22Rv1 (cell line): ENCODE measurements around the gene EHMT1.
"Not testable (repeated sequence)": the region's sequence is repeated elsewhere in the genome, so short reads cannot be mapped to it uniquely, and the experiment has no call there.

ENCODE experiments used
- H3K27ac ChIP-seq: fragments of 450-650 bp; 2 replicates; pipeline ENCODE4 v1.5.1; 2017
- CTCF ChIP-seq: fragments of 450-650 bp; IDR thresholded peaks from 2 replicates; pipeline ENCODE4 v1.5.1; 2017; ENCODE audit warnings: mild to moderate bottlenecking
- ZFX ChIP-seq: fragments of 450-650 bp; IDR thresholded peaks from 2 replicates; pipeline ENCODE4 v1.6.1; 2017; ENCODE audit warnings: antibody characterized with exemption, borderline replicate concordance

The EHMT1 gene

GRCh38 chr9:137620048-137620405 is 1.2 kb downstream of the EHMT1 start:
- peak overlapping the region; percentile 100 for H3K27ac ChIP-seq
- TF ChIP-seq ZFX: no peak
- no peak for TF ChIP-seq CTCF

GRCh38 chr9:137620581-137620980 is 1.8 kb downstream of the EHMT1 start:
- TF ChIP-seq CTCF (no peak), ZFX (no peak)
- H3K27ac ChIP-seq: peak overlapping the region; percentile 18; the same call in 1 of the 2 replicates

- TF ChIP-seq CTCF (peak; percentile 24), ZFX (no peak)
- H3K27ac ChIP-seq: 0 out of 2 replicates have a peak overlapping the region, but pooled peaks have one; percentile 18
Measured at GRCh38 chr9:137621131-137621757, 2.4 kb downstream of the EHMT1 start.

GRCh38 chr9:137622211-137622610 is 3.4 kb downstream of the EHMT1 start:
- not testable (repeated sequence) for H3K27ac ChIP-seq

DNA sequence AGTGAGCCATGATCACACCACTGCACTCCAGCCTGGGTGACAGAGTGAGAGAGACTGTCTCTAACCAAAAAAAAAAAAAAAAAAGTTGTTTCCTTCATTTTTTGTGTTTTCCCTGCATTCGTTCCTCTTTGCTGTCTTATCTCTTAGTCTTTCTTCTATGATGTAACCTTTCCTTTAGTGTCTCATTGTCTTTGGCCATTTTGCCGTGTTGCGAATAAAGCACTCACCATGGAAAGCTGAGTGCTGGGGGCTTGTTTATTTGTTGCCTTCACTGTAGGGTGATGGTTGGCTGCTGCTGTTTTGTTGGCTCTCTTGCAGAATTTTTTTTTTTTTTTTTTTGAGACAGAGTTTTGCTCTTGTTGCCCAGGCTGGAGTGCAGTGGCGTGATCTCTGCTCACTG is 7.7 kb downstream of the EHMT1 start:
- H3K27ac ChIP-seq: no peak overlapping the region
- TF ChIP-seq CTCF: no peak
- TF ChIP-seq ZFX: no peak

DNA sequence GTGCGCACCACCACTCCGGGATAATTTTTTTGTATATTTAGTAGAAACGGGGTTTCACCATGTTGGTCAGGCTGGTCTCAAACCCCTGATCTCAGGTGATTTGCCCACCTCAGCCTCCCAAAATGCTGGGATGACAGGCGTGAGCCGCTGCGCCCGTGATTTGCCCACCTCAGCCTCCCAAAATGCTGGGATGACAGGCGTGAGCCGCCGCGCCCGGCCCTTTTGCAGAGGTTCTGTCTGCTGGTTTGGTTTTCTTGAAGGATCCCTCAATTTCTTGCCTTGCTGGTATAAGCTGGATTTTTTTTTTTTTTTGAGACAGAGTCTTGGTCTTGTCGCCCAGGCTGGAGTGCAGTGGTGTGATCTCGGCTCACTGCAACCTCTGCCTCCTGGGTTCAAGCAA is 8.6 kb downstream of the EHMT1 start:
- not testable (repeated sequence) for H3K27ac ChIP-seq

- peak overlapping the region; percentile 32; the same call in 1 of the 2 replicates for H3K27ac ChIP-seq
- TF ChIP-seq CTCF (no peak), ZFX (no peak)
Measured at GRCh38 chr9:137630126-137630525, 11.3 kb downstream of the EHMT1 start.

DNA sequence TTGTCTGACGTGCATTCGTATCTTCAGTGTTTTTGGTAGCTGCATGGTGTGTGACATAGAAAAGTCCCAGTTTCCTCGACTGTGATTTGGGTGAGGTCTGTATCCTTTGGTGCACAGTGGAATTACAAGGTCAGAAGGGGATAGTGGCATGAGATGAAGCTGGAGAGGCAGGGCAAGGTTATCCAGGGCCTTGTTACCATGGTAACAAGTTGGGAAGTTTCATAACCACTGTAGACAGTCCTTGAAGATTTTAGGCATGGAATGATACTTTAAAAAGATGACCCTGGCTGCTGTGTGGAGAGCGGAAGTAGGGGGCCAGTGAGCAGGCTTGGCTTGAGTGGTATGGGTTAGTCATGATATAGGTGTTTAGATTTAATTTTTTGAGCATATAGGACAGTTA is 11.9 kb downstream of the EHMT1 start:
- no peak for TF ChIP-seq CTCF
- no peak for TF ChIP-seq ZFX
- H3K27ac ChIP-seq: no peak overlapping the region
